ENCODE data around the gene PCSK6. TPM values are rescaled to one million over a fixed set of nuclear protein-coding genes. Genes with fewer than 3 reads are reported as not detected.

The PCSK6 gene
- total RNA-seq, 1 experiment from 2014 or later = 10.6 TPM

GRCh38 chr15:101526890-101527289 is 37.4 kb upstream of the PCSK6 start:
- no TSS peak for BruUV-seq (replicated peaks)
- Histone ChIP-seq H3K36me3 (ENCODE audit: control insufficient read depth, insufficient read depth, low read length) (no peaks in the 10 kb centered on the region), H3K27ac (ENCODE audit: low read length) (no peak overlapping the region), H3K4me1 (ENCODE audit: control insufficient read depth, insufficient read depth, low read length) (no peaks in the 10 kb centered on the region), H3K27me3 (ENCODE audit: control insufficient read depth, insufficient read depth, low read length) (no peaks in the 10 kb centered on the region), H3K4me3 (ENCODE audit: low read depth in 2 of 2, low read length in 2 of 2) (no peak overlapping the region), H3K9me3 (ENCODE audit: control insufficient read depth, insufficient read depth, low read depth, low read length) (no peaks in the 10 kb centered on the region)
- intact Hi-C loops (cut with micrococcal nuclease; ENCODE audit: unreplicated experiment) (no loop called here), in situ Hi-C loops (cut with HindIII; ENCODE audit: low pct_unique_long_range_greater_than_20kb, low sequenced_read_pairs) (no loop called here)
- CTCF ChIA-PET = no interaction called here
- TF ChIP-seq CTCF (IDR thresholded peaks at IDR 0.05) (no peak), SIN3A (IDR thresholded peaks at IDR 0.05; ENCODE audit: borderline replicate concordance, insufficient read depth, low read depth, low read length) (no peak), TCF7L2 (IDR thresholded peaks at IDR 0.05; ENCODE audit: low read depth, low read length) (no peak), POLR2AphosphoS5 (IDR thresholded peaks at IDR 0.05; ENCODE audit: low read depth, low read length) (no peak), REST (IDR thresholded peaks at IDR 0.05; ENCODE audit: insufficient read depth in 1 of 2, low read depth in 2 of 2, low read length in 1 of 2) (no peak)
- DNase-seq (ENCODE audit: low read depth, low spot score) = no peak
- POLR2A ChIA-PET = no interaction called here
- no peak for ATAC-seq

GRCh38 chr15:101526442-101526841 is 36.9 kb upstream of the PCSK6 start:
- DNase-seq (ENCODE audit: low read depth, low spot score) (no peak), ATAC-seq (no peak)
- no peak overlapping the region for H3K4me3 ChIP-seq (ENCODE audit: low read depth in 2 of 2, low read length in 2 of 2)
- H3K9me3 ChIP-seq (ENCODE audit: control insufficient read depth, insufficient read depth, low read depth, low read length) = no peaks in the 10 kb centered on the region
- CTCF ChIA-PET = no interaction called here
- POLR2A ChIA-PET = no interaction called here
- no peak overlapping the region for H3K27ac ChIP-seq (ENCODE audit: low read length)
- intact Hi-C loops (cut with micrococcal nuclease; ENCODE audit: unreplicated experiment) = no loop called here
- no peak for TF ChIP-seq TCF7L2 (IDR thresholded peaks at IDR 0.05; ENCODE audit: low read depth, low read length)
- BruUV-seq (replicated peaks) = no TSS peak
- no peaks in the 10 kb centered on the region for H3K27me3 ChIP-seq (ENCODE audit: control insufficient read depth, insufficient read depth, low read length)
- H3K4me1 ChIP-seq (ENCODE audit: control insufficient read depth, insufficient read depth, low read length) = no peaks in the 10 kb centered on the region
- in situ Hi-C loops (cut with HindIII; ENCODE audit: low pct_unique_long_range_greater_than_20kb, low sequenced_read_pairs) = no loop called here
- no peaks in the 10 kb centered on the region for H3K36me3 ChIP-seq (ENCODE audit: control insufficient read depth, insufficient read depth, low read length)

- intact Hi-C loops (cut with micrococcal nuclease; ENCODE audit: unreplicated experiment) (no loop called here), in situ Hi-C loops (cut with HindIII; ENCODE audit: low pct_unique_long_range_greater_than_20kb, low sequenced_read_pairs) (no loop called here)
- DNase-seq (ENCODE audit: low read depth, low spot score) (no peak), ATAC-seq (no peak)
- no peaks in the 10 kb centered on the region for H3K36me3 ChIP-seq (ENCODE audit: control insufficient read depth, insufficient read depth, low read length)
- BruUV-seq (replicated peaks) = no TSS peak
- no peaks in the 10 kb centered on the region for H3K9me3 ChIP-seq (ENCODE audit: control insufficient read depth, insufficient read depth, low read depth, low read length)
- H3K4me3 ChIP-seq (ENCODE audit: low read depth in 2 of 2, low read length in 2 of 2) = no peak overlapping the region
- POLR2A ChIA-PET = no interaction called here
- CTCF ChIA-PET = no interaction called here
- no peaks in the 10 kb centered on the region for H3K27me3 ChIP-seq (ENCODE audit: control insufficient read depth, insufficient read depth, low read length)
- TF ChIP-seq TCF7L2 (IDR thresholded peaks at IDR 0.05; ENCODE audit: low read depth, low read length) = no peak
- no peak for TF ChIP-seq CTCF (IDR thresholded peaks at IDR 0.05)
- TF ChIP-seq SIN3A (IDR thresholded peaks at IDR 0.05; ENCODE audit: borderline replicate concordance, insufficient read depth, low read depth, low read length) = no peak
- no peak for TF ChIP-seq POLR2AphosphoS5 (IDR thresholded peaks at IDR 0.05; ENCODE audit: low read depth, low read length)
- TF ChIP-seq REST (IDR thresholded peaks at IDR 0.05; ENCODE audit: insufficient read depth in 1 of 2, low read depth in 2 of 2, low read length in 1 of 2) = no peak
- no peak overlapping the region for H3K27ac ChIP-seq (ENCODE audit: low read length)
- no peaks in the 10 kb centered on the region for H3K4me1 ChIP-seq (ENCODE audit: control insufficient read depth, insufficient read depth, low read length)
These were observed 36.5 kb upstream of the PCSK6 start for GRCh38 chr15:101526021-101526420.

All from Panc1 (cell line).